GM20000 (cell line): ENCODE data around the gene METTL21C.

Experiments
- DNase-seq: peaks from one replicate; pipeline ENCODE4 v3.0.0; 2012; ENCODE audit warnings: low spot score
- CTCF ChIP-seq: IDR thresholded peaks from 2 replicates; pipeline ENCODE4 v1.5.1; 2012; ENCODE audit warnings: mild to moderate bottlenecking, control low read depth; ENCODE audit errors: extremely low read depth, missing control alignments

The METTL21C gene

GRCh38 chr13:102680842-102681740 is 13.8 kb downstream of the METTL21C start:
- TF ChIP-seq CTCF: no peak

GRCh38 chr13:102680133-102680717 is 14.6 kb downstream of the METTL21C start:
- no peak for TF ChIP-seq CTCF
- DNase-seq: no peak

More at GRCh38 chr13:102680842-102681740, 13.8 kb downstream of the METTL21C start:
- no peak for DNase-seq

GRCh38 chr13:102679449-102680132 is 15.3 kb downstream of the METTL21C start:
- TF ChIP-seq CTCF: no peak
- no peak for DNase-seq

GRCh38 chr13:102678339-102679107 is 16.3 kb downstream of the METTL21C start:
- DNase-seq: no peak
- no peak for TF ChIP-seq CTCF

- DNase-seq: no peak
- TF ChIP-seq CTCF: no peak
Measured at GRCh38 chr13:102677122-102677521, 17.7 kb downstream of the METTL21C start.

- no peak for DNase-seq
- TF ChIP-seq CTCF: no peak
Measured at GRCh38 chr13:102675115-102675514, 19.7 kb downstream of the METTL21C start.
